Tibial artery (tissue), 4 donors: ENCODE data around the gene TTC34.

Source experiments
- DNase-seq, 2 donors: peaks; one replicate each; pipeline ENCODE4 v3.0.0-alpha.2; 2019
- H3K27ac ChIP-seq, 2 donors: fragments of 200-600 bp; sonication (generic) in 1 of 2; 1 replicate in 1 of 2; 2 replicates in 1 of 2; pipeline ENCODE4 v1.5.1; 2018 to 2019; ENCODE audit warnings: mild to moderate bottlenecking in 1 of 2
- H3K27me3 ChIP-seq, 2 donors: fragments of 200-600 bp; sonication (generic) in 1 of 2; one replicate each; pipeline versions ENCODE4 v1.5.1 to v1.6.0; 2016 to 2019
- H3K36me3 ChIP-seq, 3 donors: fragments of 200-600 bp; sonication (generic) in 2 of 3; one replicate each; pipeline ENCODE4 v1.5.1; 2016 to 2019; ENCODE audit warnings: mild to moderate bottlenecking in 2 of 3
- H3K4me1 ChIP-seq, 4 donors: fragments of 200-600 bp; sonication (generic) in 2 of 4; 1 replicate in 3 of 4; 2 replicates in 1 of 4; pipeline ENCODE4 v1.5.1; 2016 to 2019
- H3K4me3 ChIP-seq, 2 donors: fragments of 200-600 bp; sonication (generic) in 1 of 2; 1 replicate in 1 of 2; 2 replicates in 1 of 2; pipeline ENCODE4 v1.5.1; 2018 to 2019; ENCODE audit warnings: mild to moderate bottlenecking in 2 of 2
- H3K9me3 ChIP-seq, 3 donors: fragments of 200-600 bp; sonication (generic) in 1 of 3; one replicate each; pipeline ENCODE4 v1.5.1; 2016 to 2019
- CTCF ChIP-seq, 2 experiments: fragments of 200-600 bp in 1 of 2; fragments of 450-650 bp in 1 of 2; IDR thresholded peaks; one replicate each; pipeline ENCODE4 v1.5.1; 2017 to 2019; ENCODE audit warnings: antibody characterized with exemption in 2 of 2, mild to moderate bottlenecking in 1 of 2, moderate library complexity in 1 of 2
- intact Hi-C: fragments of 100-400 bp; cut with DNase I; formaldehyde crosslinking; loops from one replicate; pipeline ENCODE4 v1.15.0; 2023; ENCODE audit warnings: low total_unique reads

TTC34 gene

GRCh38 chr1:2601721-2602303 is 199.7 kb downstream of the TTC34 start:
- Histone ChIP-seq H3K27me3 (peaks cover 0 to 44% of the 10 kb centered on the region in 2 donors), H3K4me3 (no peak overlapping the region), H3K4me1 (no peaks in the 10 kb centered on the region), H3K27ac (no peak overlapping the region), H3K9me3 (peaks cover 0 to 13% (median 13%) of the 10 kb centered on the region in 3 donors), H3K36me3 (no peaks in the 10 kb centered on the region)
- intact Hi-C loops = no loop called here
- TF ChIP-seq CTCF (IDR thresholded peaks at IDR 0.05) = no peak
- no peak for DNase-seq

- Histone ChIP-seq H3K27ac (no peak overlapping the region), H3K27me3 (peaks cover 0 to 31% of the 10 kb centered on the region in 2 donors), H3K4me3 (no peak overlapping the region), H3K9me3 (peaks cover 0 to 13% (median 13%) of the 10 kb centered on the region in 3 donors), H3K4me1 (peaks cover 0 to 8% (median 0%) of the 10 kb centered on the region in 4 donors), H3K36me3 (no peaks in the 10 kb centered on the region)
- intact Hi-C loops = no loop called here
- no peak for TF ChIP-seq CTCF (IDR thresholded peaks at IDR 0.05)
- DNase-seq = no peak
Observed at GRCh38 chr1:2598329-2598931, 203.1 kb downstream of the TTC34 start.

GRCh38 chr1:2597441-2598328 is 203.8 kb downstream of the TTC34 start:
- Histone ChIP-seq H3K4me3 (no peak overlapping the region), H3K9me3 (peaks cover 0 to 13% (median 13%) of the 10 kb centered on the region in 3 donors), H3K36me3 (no peaks in the 10 kb centered on the region), H3K27me3 (peaks cover 0 to 31% of the 10 kb centered on the region in 2 donors), H3K4me1 (peaks cover 0 to 15% (median 0%) of the 10 kb centered on the region in 4 donors), H3K27ac (no peak overlapping the region)
- intact Hi-C loops = no loop called here
- DNase-seq = no peak
- no peak for TF ChIP-seq CTCF (IDR thresholded peaks at IDR 0.05)

GRCh38 chr1:2596530-2597333 is 204.8 kb downstream of the TTC34 start:
- intact Hi-C loops = no loop called here
- peak in 1 of 2 donors; percentile 60 for DNase-seq

More at GRCh38 chr1:2596530-2597333, 204.8 kb downstream of the TTC34 start:
- Histone ChIP-seq H3K27me3 (peaks cover 0 to 35% of the 10 kb centered on the region in 2 donors), H3K36me3 (no peaks in the 10 kb centered on the region), H3K4me3 (no peak overlapping the region), H3K9me3 (peaks cover 0 to 13% (median 13%) of the 10 kb centered on the region in 3 donors), H3K27ac (no peak overlapping the region), H3K4me1 (peaks cover 0 to 15% (median 0%) of the 10 kb centered on the region in 4 donors)
- TF ChIP-seq CTCF (IDR thresholded peaks at IDR 0.05) = no peak
